Neural crest cell (in vitro differentiated cells): ENCODE measurements around the gene ZDHHC19. TPM values are rescaled to one million over a fixed set of nuclear protein-coding genes. Genes with fewer than 3 reads are reported as not detected.

Experiments
- DNase-seq: peaks from one replicate; pipeline ENCODE4 v3.0.0; 2021; ENCODE audit warnings: low read depth, mixed read lengths, low spot score
- H3K27ac Mint-ChIP-seq: one replicate; pipeline ENCODE4 v1.8.0; 2021; ENCODE audit warnings: mild to moderate bottlenecking, mixed read lengths; ENCODE audit not compliant: unreplicated experiment
- H3K27me3 Mint-ChIP-seq: 2 replicates; pipeline ENCODE4 v1.8.0; 2021; ENCODE audit warnings: low read depth, mild to moderate bottlenecking, mixed read lengths
- H3K36me3 Mint-ChIP-seq: 2 replicates; pipeline ENCODE4 v1.8.0; 2021; ENCODE audit warnings: low read depth, mild to moderate bottlenecking, mixed read lengths
- H3K4me1 Mint-ChIP-seq: 2 replicates; pipeline ENCODE4 v1.8.0; 2021; ENCODE audit warnings: mixed read lengths
- H3K4me3 Mint-ChIP-seq: one replicate; pipeline ENCODE4 v1.8.0; 2021; ENCODE audit warnings: mild to moderate bottlenecking, mixed read lengths
- H3K9me3 Mint-ChIP-seq: 2 replicates; pipeline ENCODE4 v1.8.0; 2021; ENCODE audit warnings: mixed read lengths
- total RNA-seq: library from RNA; stranded (reverse); gene quantifications from 2 replicates; pipeline ENCODE4 v1.2.1, GENCODE V29; 2021
- TF ChIP-seq, protein P1 (sequence below): fragments of 200-600 bp; sonication (generic); conservative IDR thresholded peaks from 2 replicates; pipeline ENCODE4 v1.5.0; 2021; ENCODE audit warnings: antibody characterized with exemption, mild to moderate bottlenecking

The ZDHHC19 gene
- total RNA-seq, 1 donor from 2014 or later, result not detected

DNA sequence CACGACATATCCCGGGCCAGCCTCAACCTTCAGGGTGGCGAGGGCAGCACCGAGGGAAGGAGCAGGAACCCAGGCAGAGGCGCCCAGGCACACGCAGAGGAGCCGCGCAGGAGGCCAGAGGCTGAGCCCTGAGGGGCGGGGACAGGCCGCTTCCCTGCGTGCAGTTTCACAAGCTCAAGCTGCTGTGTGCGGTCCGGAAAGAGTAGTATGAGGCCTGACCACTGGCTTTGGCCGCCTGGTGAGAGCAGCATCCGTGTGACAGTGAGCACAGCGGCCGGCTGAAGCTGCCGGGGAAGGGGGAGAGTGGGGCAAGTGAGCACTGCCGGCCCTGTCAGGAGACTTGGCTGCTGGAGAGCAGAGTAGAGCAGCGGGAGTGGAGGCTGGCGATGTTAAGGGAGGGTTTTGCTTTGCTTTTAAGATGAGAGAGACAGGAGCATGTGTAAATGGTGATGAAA, 8.7 kb downstream of the ZDHHC19 start:
- H3K27ac Mint-ChIP-seq, result no peak overlapping the region
- H3K9me3 Mint-ChIP-seq, result no peaks in the 10 kb centered on the region
- peaks cover 3% of the 10 kb centered on the region for H3K4me1 Mint-ChIP-seq
- no peak overlapping the region for H3K4me3 Mint-ChIP-seq
- DNase-seq, result no peak
- H3K27me3 Mint-ChIP-seq, result peaks cover 16% of the 10 kb centered on the region
- TF ChIP-seq, protein P1, sequence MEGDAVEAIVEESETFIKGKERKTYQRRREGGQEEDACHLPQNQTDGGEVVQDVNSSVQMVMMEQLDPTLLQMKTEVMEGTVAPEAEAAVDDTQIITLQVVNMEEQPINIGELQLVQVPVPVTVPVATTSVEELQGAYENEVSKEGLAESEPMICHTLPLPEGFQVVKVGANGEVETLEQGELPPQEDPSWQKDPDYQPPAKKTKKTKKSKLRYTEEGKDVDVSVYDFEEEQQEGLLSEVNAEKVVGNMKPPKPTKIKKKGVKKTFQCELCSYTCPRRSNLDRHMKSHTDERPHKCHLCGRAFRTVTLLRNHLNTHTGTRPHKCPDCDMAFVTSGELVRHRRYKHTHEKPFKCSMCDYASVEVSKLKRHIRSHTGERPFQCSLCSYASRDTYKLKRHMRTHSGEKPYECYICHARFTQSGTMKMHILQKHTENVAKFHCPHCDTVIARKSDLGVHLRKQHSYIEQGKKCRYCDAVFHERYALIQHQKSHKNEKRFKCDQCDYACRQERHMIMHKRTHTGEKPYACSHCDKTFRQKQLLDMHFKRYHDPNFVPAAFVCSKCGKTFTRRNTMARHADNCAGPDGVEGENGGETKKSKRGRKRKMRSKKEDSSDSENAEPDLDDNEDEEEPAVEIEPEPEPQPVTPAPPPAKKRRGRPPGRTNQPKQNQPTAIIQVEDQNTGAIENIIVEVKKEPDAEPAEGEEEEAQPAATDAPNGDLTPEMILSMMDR, result no peak
- H3K36me3 Mint-ChIP-seq, result no peaks in the 10 kb centered on the region

DNA sequence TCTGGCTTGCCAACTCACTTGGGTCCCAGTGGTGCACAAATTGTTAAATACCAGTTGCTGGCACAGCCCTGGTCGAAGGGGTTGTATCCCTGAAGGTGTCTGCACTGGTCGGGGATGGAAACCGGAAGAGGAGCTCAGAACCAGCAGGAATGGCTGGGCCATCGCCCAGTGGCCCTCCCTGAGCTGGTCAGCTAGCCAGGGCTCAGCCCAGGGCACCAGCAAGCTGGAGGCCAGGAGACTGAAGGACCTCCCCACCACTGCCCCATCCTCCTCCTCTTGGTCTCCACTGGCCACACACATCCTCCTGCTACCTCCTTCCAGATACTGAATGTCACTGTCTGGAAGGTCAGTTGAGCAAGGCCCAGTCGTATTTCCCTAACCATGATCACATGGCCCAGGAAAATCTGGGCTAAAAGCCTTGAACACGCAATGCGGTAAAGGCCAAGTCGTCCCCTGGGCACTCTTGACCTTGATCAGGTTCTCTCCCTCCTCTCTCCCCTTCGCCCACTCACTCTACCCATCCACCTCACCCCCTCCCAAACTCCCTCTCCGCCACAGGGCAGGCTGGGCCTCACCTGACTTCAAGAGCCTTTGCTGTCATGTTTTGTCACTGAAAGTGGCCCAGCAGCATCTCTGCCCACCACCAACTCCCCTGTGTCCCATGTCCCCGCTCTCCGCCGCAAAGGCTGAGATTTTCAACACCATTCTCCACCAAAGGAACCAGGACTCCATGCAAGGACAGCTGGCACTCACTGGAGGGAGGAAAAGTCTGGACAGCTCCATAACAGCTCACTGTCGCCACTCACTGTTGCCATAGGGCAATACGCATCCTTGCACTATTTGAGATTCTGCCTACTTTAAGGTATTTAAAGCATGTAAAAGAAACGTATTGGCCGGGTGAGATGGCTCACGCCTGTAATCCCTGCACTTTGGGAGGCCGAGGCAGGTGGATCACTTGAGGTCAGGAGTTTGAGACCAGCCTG, 12.1 kb downstream of the ZDHHC19 start:
- Mint-ChIP-seq H3K9me3 (no peaks in the 10 kb centered on the region), H3K4me1 (peaks cover 3% of the 10 kb centered on the region), H3K27ac (no peak overlapping the region), H3K4me3 (no peak overlapping the region), H3K36me3 (no peaks in the 10 kb centered on the region), H3K27me3 (peaks cover 5% of the 10 kb centered on the region)
- TF ChIP-seq, protein P1, result peak; percentile 29
- no peak for DNase-seq

DNA sequence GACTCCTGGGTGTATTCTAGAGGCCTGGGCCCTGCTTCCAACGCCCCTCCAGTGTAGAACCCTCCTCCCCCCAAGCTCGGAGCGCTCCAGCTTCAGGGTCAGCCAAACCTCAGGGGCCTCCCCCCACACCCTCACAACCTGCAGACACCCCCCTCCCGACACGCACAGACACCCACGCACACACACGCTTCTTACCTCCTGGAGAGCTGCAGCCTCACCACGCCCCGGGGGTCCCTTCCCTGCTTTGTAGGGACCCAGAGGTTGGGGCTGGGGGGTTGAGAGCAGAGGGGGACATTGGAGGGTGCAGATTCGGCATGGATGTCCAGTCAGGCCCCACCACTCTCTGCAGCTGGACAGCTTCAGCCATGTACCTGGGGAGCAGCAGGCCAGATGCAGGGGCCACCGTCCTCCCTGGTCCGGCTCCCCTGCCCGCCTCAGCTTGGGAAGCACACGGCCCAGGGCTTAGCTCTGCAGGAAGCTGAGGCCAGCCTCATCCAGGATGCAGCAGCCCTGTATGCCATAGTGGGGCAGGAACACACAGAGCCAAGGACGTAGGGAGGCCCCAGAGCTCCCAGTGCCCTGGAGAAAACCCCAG, 13.0 kb downstream of the ZDHHC19 start:
- no peaks in the 10 kb centered on the region for H3K36me3 Mint-ChIP-seq
- no peak overlapping the region for H3K4me3 Mint-ChIP-seq
- TF ChIP-seq, protein P1, result no peak
- no peaks in the 10 kb centered on the region for H3K9me3 Mint-ChIP-seq
- no peak for DNase-seq
- no peak overlapping the region for H3K27ac Mint-ChIP-seq
- H3K4me1 Mint-ChIP-seq, result peaks cover 4% of the 10 kb centered on the region
- H3K27me3 Mint-ChIP-seq, result peaks cover under 1% of the 10 kb centered on the region

DNA sequence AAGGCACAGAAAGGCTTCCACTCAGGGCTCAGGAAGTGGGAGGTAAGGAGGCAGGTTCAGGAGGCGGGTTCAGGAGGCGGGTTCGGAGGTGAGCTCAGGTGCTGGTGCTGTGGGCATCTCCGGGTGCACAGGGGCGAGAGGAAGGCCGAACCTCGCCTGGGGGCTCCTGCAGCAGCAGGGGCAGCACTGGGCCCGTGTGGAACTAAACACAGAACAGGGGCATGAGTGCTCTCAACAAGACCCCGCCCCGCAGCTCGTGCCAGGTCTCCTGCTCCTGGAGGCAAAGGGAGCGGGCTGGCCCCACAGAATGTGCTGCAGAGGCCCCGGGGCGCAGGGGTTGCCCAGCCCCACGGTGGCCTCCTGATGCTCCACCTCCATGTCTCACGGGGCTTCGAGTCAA, 13.7 kb downstream of the ZDHHC19 start:
- Mint-ChIP-seq H3K36me3 (no peaks in the 10 kb centered on the region), H3K27me3 (no peaks in the 10 kb centered on the region), H3K4me3 (no peak overlapping the region), H3K27ac (no peak overlapping the region), H3K9me3 (no peaks in the 10 kb centered on the region), H3K4me1 (peaks cover 6% of the 10 kb centered on the region)
- TF ChIP-seq, protein P1, result no peak
- no peak for DNase-seq

DNA sequence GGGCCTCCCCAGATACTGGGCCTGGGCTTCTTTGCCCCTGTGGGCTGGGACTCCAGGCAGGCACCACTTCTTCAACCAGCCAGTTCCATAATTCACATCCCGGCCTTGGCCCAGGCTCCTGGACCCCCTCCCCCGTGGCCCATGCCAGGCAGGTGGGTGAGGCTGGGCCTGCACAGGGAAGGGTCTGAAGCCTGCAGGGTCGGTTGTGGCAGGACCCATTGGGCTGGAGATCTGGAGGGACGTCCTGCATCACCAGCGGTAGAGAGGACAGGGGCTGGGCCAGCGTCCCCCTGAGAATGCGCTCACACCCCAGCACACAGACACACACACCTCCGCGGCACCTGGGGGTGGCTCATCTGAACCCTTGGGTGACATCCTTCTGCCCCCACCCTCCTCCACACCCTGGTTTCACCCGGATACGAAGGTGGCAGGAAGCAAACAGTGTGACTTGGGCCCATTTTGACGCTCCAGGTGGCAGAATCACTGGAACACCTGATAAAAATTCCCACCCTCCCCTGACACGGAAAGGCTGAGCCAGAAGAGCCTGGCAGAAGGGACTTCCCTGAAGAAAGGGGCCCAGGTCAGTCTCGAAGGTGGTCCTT, 15.4 kb downstream of the ZDHHC19 start:
- Mint-ChIP-seq H3K9me3 (no peaks in the 10 kb centered on the region), H3K4me3 (no peak overlapping the region), H3K4me1 (peaks cover 6% of the 10 kb centered on the region), H3K27me3 (no peaks in the 10 kb centered on the region), H3K36me3 (no peaks in the 10 kb centered on the region), H3K27ac (no peak overlapping the region)
- DNase-seq, result no peak
- TF ChIP-seq, protein P1, result no peak
